ENCODE measurements around the gene IFI35.

IFI35 gene

DNA sequence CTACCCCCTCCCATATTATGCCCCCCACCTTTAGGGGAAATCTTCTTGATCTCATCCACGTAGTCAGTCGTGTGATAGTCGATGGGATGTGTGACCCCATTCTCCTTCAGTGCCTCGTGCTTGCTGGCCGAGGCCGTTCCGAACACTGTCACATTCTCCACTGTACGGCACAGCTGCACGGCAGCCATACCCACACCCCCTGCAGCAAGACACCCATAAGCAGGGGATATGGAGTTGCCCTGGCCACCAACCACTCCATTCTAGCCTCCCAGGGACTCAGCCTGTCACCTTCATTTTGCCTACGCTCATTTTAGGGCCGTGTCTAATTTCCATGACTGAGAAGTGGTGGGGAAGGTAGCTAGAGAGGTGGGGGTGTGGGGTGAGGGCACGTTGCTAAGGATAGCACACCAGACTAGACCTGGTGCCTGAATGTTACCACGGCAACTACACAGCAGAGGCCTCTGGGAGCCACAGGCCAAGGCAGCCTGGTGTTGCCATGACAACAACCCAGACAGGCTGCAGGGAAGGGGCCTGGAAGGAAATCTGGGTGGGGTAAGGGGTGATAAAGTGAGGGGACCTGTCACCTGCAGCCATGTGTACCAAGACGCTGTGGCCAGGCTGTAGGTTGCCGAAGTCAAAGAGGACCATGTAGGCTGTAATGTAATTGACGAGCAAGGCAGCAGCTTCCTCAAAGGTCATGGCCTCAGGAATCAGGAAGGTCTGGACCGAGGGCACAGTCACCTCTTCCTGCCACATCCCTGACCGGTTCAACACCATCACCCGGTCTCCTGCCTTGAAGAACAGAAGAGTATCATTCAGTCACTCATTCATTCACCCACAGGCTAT lies 11.6 kb downstream of the IFI35 start:
- H3K27ac ChIP-seq = peak overlapping the region; percentile 52
- TF ChIP-seq, protein P1, sequence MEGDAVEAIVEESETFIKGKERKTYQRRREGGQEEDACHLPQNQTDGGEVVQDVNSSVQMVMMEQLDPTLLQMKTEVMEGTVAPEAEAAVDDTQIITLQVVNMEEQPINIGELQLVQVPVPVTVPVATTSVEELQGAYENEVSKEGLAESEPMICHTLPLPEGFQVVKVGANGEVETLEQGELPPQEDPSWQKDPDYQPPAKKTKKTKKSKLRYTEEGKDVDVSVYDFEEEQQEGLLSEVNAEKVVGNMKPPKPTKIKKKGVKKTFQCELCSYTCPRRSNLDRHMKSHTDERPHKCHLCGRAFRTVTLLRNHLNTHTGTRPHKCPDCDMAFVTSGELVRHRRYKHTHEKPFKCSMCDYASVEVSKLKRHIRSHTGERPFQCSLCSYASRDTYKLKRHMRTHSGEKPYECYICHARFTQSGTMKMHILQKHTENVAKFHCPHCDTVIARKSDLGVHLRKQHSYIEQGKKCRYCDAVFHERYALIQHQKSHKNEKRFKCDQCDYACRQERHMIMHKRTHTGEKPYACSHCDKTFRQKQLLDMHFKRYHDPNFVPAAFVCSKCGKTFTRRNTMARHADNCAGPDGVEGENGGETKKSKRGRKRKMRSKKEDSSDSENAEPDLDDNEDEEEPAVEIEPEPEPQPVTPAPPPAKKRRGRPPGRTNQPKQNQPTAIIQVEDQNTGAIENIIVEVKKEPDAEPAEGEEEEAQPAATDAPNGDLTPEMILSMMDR (conservative IDR thresholded peaks at IDR 0.05; ENCODE audit: low read depth) = no peak
- CTCF ChIA-PET = no interaction called here
- POLR2A ChIA-PET (ENCODE audit: low non-redundant PET) = no interaction called here
- DNase-seq (ENCODE audit: low spot score) = no peak

DNA sequence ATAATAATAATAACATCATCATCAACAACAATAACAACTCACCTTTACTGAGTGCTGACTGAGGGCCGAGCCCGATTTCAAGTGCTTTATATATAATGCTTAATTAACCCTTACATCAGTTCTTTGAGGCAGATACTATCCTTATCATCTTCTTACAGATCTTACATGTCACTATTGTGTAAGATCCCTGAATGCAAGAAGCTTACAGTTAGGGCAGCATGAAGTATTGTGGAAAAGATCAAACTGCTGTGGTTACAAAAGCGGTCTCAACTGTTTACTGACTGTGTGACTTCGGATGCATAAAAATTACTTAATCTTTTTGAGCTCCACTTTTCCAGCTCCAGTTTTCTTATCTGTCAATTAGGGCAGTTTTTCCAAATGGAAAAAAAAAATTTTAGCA lies 12.3 kb downstream of the IFI35 start:
- TF ChIP-seq, protein P1 (conservative IDR thresholded peaks at IDR 0.05; ENCODE audit: low read depth) = no peak
- POLR2A ChIA-PET (ENCODE audit: low non-redundant PET) = no interaction called here
- CTCF ChIA-PET = no interaction called here
- no peak overlapping the region for H3K27ac ChIP-seq
- DNase-seq (ENCODE audit: low spot score) = no peak

DNA sequence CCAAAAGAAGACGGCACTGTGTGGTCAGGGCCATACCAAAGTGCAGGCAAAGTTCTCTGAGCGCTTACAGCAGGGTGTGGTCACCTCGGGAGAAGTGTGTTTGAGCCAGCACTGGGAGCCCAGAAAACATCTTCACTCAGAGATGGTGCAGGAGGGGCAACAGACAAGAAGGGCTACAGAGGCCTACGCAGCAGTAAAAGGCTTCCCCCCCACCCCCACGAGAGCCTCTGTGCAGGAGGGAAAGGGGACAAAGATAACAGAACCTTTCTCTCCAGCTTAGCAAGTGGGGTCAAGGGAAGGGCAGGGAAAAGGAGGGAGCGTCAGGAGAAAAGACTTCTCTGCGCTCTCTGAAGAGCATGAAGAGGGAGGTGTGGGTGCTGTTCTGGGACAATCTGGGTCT lies 12.8 kb downstream of the IFI35 start:
- H3K27ac ChIP-seq = peak overlapping the region; percentile 91
- CTCF ChIA-PET = no interaction called here
- DNase-seq (ENCODE audit: low spot score) = no peak

DNA sequence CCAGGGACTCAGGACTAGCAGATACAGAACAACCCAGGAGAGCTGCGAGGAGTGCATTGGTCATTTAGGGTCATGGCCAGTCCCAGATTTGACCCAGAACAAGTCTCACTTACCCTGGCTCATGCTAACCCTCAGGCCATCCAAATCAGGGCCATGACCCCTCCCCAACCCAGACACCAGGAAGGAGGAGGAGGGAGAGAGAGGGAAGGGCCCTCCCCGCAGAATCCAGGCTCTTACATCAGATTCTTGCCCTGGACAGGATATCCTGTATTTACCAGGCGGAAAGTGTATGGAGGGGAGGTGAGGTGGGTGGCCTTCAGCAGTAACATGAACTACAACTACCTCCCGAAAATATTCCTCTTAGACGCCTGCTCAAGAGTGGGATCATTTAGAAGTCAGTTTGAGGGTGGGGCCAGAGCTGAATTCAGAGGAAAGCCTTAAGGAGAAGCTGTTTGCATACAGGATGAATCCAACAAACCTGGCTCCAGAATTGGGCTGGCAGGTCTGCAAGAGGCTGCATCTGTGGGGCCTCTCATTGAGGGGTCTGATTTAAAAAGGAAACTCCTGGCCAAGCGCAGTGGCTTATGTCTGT lies 13.5 kb downstream of the IFI35 start:
- TF ChIP-seq, protein P1 (conservative IDR thresholded peaks at IDR 0.05; ENCODE audit: low read depth) = no peak
- H3K27ac ChIP-seq = peak overlapping the region; percentile 91
- no peak for DNase-seq (ENCODE audit: low spot score)
- ChIA-PET POLR2A (ENCODE audit: low non-redundant PET) (no interaction called here), CTCF (no interaction called here)

More for the DNA sequence above, 12.8 kb downstream of the IFI35 start:
- POLR2A ChIA-PET (ENCODE audit: low non-redundant PET) = no interaction called here
- TF ChIP-seq, protein P1 (conservative IDR thresholded peaks at IDR 0.05; ENCODE audit: low read depth) = no peak

DNA sequence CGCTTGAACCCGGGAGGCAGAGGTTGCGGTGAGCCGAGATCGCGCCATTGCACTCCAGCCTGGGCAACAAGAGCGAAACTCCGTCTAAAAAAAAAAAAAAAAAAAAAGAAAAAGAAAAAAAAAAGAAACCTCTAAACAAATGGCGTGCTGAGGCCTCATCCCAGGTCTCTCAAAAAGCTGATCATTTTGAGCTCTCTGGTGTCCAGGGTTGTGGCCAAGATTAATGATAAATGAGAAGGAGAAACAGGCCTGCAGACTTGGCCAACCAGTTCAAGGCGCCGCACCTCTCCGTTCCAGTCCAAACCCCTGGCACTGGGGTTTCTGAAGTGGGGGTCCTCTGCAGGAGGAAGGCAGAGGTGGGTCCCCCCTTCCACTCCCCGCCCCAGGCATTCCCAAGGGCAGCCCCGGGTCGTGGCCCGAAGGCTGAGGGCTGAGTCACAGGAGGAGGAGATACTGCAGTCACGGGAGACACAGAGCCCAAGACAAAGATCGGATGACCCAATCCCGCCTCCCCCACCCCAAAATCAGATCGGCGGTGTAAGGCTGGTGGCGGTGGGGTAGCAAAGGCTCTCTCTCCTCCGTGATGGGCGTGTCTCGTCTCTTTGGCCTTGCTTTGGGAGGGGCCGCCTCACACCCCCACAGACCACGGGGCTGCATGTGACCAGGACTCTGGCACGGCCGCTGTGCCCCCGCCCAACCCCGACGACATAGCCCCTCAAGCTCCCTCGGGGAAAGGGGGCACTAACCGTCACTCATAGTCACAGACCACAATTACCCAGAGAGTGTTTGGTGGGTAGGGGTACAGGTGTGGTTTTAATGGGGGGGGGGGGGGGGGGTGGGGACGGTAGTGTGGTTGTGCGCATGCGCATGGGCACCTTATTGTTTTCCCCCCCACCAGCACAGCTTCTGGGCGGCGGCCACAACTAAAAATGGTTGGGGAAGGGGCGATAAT lies 14.5 kb downstream of the IFI35 start:
- DNase-seq (ENCODE audit: low spot score) = peak; percentile 83
- H3K27ac ChIP-seq = peak overlapping the region; percentile 91
- TF ChIP-seq, protein P1 (conservative IDR thresholded peaks at IDR 0.05; ENCODE audit: low read depth) = no peak
- CTCF ChIA-PET = interaction anchor here (0.6 kb wide), 1 partner anchor 157 kb away, joined by 3 read pairs; no protein-coding TSS in a partner anchor
- POLR2A ChIA-PET (ENCODE audit: low non-redundant PET) = no interaction called here
